Measurements from ENCODE around the gene CAPN10.

The CAPN10 gene

DNA sequence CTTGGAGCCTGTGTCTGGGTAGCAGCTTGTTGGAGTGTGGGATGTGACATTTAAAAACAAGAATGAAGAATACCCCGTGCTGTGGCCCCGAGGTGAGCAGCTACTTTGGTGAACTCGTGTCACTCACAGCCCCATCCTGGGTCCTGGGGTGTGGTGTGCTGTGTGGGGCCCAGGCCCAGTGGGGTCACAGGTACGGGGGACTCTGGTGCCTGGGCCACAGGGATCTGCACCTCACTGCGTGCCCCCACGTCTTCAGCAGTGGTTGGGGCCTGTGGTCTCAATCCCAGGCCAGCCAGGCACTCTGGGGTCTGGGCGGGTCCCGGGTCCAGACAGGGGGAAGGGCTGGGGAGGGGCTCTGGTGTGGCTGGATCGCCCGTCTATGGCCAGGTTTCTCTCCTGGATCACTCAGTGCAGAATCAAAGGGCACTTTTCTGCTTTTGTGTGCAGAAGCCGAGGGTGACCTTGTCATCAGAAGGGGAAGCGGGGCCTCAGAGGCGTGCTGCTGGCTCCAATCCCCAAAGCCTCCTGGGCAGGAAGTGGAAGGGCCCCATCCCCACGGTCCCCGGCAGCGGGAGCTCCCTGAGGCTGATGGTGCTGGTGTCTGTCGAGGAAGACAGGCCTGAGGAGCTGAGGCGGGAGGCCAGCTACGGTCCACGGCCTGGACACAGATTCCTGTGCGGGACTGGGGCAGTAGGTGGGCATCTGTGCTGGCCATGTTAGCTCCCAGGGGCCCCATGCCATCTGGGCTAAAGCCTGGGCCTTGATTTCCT is 40.2 kb downstream of the CAPN10 start:
- DNase-seq (ENCODE audit: low read depth in 1 of 2, low spot score in 1 of 2), result peak; percentile 61 to 93
- Histone ChIP-seq H3K27me3 (ENCODE audit: insufficient read depth, poor library complexity, severe bottlenecking) (no peaks in the 10 kb centered on the region), H3K27ac (replicated peaks) (peak overlapping the region; percentile 91), H3K4me3 (replicated peaks; ENCODE audit: insufficient read depth, low read length) (peak overlapping the region; percentile 5)
- TF ChIP-seq, protein P1, sequence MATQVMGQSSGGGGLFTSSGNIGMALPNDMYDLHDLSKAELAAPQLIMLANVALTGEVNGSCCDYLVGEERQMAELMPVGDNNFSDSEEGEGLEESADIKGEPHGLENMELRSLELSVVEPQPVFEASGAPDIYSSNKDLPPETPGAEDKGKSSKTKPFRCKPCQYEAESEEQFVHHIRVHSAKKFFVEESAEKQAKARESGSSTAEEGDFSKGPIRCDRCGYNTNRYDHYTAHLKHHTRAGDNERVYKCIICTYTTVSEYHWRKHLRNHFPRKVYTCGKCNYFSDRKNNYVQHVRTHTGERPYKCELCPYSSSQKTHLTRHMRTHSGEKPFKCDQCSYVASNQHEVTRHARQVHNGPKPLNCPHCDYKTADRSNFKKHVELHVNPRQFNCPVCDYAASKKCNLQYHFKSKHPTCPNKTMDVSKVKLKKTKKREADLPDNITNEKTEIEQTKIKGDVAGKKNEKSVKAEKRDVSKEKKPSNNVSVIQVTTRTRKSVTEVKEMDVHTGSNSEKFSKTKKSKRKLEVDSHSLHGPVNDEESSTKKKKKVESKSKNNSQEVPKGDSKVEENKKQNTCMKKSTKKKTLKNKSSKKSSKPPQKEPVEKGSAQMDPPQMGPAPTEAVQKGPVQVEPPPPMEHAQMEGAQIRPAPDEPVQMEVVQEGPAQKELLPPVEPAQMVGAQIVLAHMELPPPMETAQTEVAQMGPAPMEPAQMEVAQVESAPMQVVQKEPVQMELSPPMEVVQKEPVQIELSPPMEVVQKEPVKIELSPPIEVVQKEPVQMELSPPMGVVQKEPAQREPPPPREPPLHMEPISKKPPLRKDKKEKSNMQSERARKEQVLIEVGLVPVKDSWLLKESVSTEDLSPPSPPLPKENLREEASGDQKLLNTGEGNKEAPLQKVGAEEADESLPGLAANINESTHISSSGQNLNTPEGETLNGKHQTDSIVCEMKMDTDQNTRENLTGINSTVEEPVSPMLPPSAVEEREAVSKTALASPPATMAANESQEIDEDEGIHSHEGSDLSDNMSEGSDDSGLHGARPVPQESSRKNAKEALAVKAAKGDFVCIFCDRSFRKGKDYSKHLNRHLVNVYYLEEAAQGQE (IDR thresholded peaks at IDR 0.05; ENCODE audit: insufficient replicate concordance, low read depth), result no peak
- TF ChIP-seq GABPA (IDR thresholded peaks at IDR 0.05; ENCODE audit: low read depth), result peak; percentile 69
- TF ChIP-seq, protein P2, sequence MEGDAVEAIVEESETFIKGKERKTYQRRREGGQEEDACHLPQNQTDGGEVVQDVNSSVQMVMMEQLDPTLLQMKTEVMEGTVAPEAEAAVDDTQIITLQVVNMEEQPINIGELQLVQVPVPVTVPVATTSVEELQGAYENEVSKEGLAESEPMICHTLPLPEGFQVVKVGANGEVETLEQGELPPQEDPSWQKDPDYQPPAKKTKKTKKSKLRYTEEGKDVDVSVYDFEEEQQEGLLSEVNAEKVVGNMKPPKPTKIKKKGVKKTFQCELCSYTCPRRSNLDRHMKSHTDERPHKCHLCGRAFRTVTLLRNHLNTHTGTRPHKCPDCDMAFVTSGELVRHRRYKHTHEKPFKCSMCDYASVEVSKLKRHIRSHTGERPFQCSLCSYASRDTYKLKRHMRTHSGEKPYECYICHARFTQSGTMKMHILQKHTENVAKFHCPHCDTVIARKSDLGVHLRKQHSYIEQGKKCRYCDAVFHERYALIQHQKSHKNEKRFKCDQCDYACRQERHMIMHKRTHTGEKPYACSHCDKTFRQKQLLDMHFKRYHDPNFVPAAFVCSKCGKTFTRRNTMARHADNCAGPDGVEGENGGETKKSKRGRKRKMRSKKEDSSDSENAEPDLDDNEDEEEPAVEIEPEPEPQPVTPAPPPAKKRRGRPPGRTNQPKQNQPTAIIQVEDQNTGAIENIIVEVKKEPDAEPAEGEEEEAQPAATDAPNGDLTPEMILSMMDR (IDR thresholded peaks at IDR 0.05; ENCODE audit: insufficient read depth, low read length), result no peak
- TF ChIP-seq POLR2AphosphoS5 (IDR thresholded peaks at IDR 0.05; ENCODE audit: low read depth), result peak; percentile 69; the same call in 1 of the 2 replicates
- peak; percentile 97 for TF ChIP-seq SPI1 (IDR thresholded peaks at IDR 0.05; ENCODE audit: borderline replicate concordance, low read depth)

DNA sequence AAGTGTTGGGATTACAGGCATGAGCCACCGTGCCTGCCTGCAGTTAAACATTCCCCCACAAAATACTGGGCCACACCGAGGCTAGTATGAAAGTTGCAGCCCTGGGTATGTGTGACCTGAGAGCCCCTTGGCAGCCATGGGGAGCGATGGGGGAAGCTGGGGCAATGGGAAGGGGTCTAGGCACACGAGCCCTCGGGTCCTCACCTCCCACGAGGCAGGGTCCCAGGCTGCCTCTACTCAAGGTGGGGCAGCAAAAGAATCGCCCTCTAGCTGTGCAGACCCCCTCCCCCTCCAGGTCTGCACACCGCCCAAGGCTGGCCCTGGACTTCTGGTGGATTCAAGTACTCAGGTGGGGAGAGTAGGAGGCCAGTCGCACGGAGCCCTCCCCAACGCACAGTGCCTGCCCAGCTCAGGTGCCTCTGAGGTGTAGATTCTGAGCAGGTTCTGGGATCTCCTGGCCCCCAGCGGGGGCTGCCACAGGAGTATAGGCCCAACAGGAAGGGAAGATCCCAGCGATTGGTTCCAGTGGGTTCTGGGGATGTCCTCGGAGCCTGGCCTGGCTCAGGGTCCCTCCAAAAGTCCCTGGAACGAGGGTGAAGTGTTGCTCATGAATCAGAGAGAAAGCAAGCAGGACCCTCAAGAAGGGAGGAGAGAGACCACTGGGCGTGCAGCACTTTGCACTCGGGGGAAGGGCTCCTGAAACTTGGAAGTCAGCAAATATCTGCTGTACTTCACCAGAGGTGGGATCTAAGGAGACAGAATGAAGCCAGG is 41.4 kb downstream of the CAPN10 start:
- 0 out of 2 replicates have a peak overlapping the region, but pooled peaks have one; percentile 11 for H3K27ac ChIP-seq (replicated peaks)
- no peak for DNase-seq (ENCODE audit: low read depth in 1 of 2, low spot score in 1 of 2)

DNA sequence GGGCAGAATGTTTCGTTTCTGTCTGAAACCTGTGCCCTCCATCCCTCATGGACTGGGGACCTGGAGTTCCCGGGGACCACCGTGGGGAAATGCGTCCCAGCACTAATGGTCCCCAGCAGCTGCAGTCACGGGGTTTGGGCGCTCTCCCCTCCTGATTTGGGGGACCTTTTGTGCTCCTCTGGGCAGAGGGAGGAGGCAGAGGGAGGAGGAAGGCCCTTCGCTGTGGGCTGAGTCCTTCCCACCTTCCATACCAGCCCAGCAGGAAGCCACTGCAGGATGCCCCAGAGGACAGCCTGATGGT is 41.9 kb downstream of the CAPN10 start:
- no peaks in the 10 kb centered on the region for H3K27me3 ChIP-seq (ENCODE audit: insufficient read depth, poor library complexity, severe bottlenecking)
- TF ChIP-seq POLR2AphosphoS5 (IDR thresholded peaks at IDR 0.05; ENCODE audit: low read depth) (no peak), GABPA (IDR thresholded peaks at IDR 0.05; ENCODE audit: low read depth) (no peak), SPI1 (IDR thresholded peaks at IDR 0.05; ENCODE audit: borderline replicate concordance, low read depth) (no peak)
- TF ChIP-seq, protein P1 (IDR thresholded peaks at IDR 0.05; ENCODE audit: insufficient replicate concordance, low read depth), result no peak
- TF ChIP-seq, protein P2 (IDR thresholded peaks at IDR 0.05; ENCODE audit: insufficient read depth, low read length), result no peak
- no peak for DNase-seq (ENCODE audit: low read depth in 1 of 2, low spot score in 1 of 2)
- no peak overlapping the region for H3K27ac ChIP-seq (replicated peaks)
- H3K4me3 ChIP-seq (replicated peaks; ENCODE audit: insufficient read depth, low read length), result no peak overlapping the region

More for the DNA sequence above, 41.4 kb downstream of the CAPN10 start:
- Histone ChIP-seq H3K27me3 (ENCODE audit: insufficient read depth, poor library complexity, severe bottlenecking) (no peaks in the 10 kb centered on the region), H3K4me3 (replicated peaks; ENCODE audit: insufficient read depth, low read length) (no peak overlapping the region)
- TF ChIP-seq, protein P1 (IDR thresholded peaks at IDR 0.05; ENCODE audit: insufficient replicate concordance, low read depth), result no peak
- TF ChIP-seq SPI1 (IDR thresholded peaks at IDR 0.05; ENCODE audit: borderline replicate concordance, low read depth) (no peak), GABPA (IDR thresholded peaks at IDR 0.05; ENCODE audit: low read depth) (no peak), POLR2AphosphoS5 (IDR thresholded peaks at IDR 0.05; ENCODE audit: low read depth) (no peak)
- TF ChIP-seq, protein P2 (IDR thresholded peaks at IDR 0.05; ENCODE audit: insufficient read depth, low read length), result no peak

Measured in HL-60 (cell line).